Effector memory CD4-positive, alpha-beta T cell (primary cell): ENCODE data around the gene BDKRB2.

Experiments
- DNase-seq, 3 donors: peaks; one replicate each; pipeline ENCODE4 v3.0.0-alpha.2; 2020
- H3K27ac ChIP-seq: 2 replicates; pipeline ENCODE4 v1.7.0; 2013; ENCODE audit warnings: mild to moderate bottlenecking, low read length, moderate library complexity; ENCODE audit not compliant: insufficient read depth, poor library complexity, severe bottlenecking
- H3K27me3 ChIP-seq: replicated peaks from 2 replicates; pipeline ENCODE4 v1.7.0; 2013; ENCODE audit warnings: mild to moderate bottlenecking, low read length; ENCODE audit not compliant: insufficient read depth, control insufficient read depth, poor library complexity, severe bottlenecking
- H3K36me3 ChIP-seq: 2 replicates; pipeline ENCODE4 v1.7.0; 2013; ENCODE audit warnings: mild to moderate bottlenecking, low read length, moderate library complexity; ENCODE audit not compliant: control insufficient read depth, insufficient read depth
- H3K4me1 ChIP-seq: 2 replicates; pipeline ENCODE4 v1.7.0; 2013; ENCODE audit warnings: low read length, mild to moderate bottlenecking; ENCODE audit not compliant: control insufficient read depth, insufficient read depth, poor library complexity, severe bottlenecking
- H3K4me3 ChIP-seq: 2 replicates; pipeline ENCODE4 v1.7.0; 2013; ENCODE audit warnings: low read length, low read depth, mild to moderate bottlenecking; ENCODE audit not compliant: insufficient read depth, poor library complexity, severe bottlenecking
- H3K9me3 ChIP-seq: 2 replicates; pipeline ENCODE4 v1.7.0; 2013; ENCODE audit warnings: mild to moderate bottlenecking, low read length, moderate library complexity; ENCODE audit not compliant: control insufficient read depth

BDKRB2 gene

DNA sequence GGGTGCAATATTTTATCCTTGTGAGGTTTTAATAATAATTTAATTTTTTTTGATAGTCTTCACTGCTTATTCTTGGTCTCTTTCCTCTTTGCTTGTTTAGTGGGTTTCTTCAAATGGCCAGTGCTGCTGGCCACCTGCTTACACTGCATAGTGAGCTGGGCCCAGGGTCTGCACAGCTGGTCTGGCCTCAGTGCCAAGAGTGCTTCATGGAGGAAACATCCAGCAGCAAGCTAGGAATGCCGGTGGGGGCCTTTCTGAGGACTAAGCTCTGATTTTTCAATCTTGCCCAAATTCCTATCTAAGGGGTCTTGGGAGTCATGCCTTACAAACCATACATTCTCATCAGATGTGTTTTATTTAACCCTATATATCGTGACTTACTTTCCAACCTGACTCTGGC lies 13.3 kb upstream of the BDKRB2 start:
- no peak for DNase-seq
- Histone ChIP-seq H3K9me3 (no peaks in the 10 kb centered on the region), H3K4me3 (no peak overlapping the region), H3K27me3 (no peaks in the 10 kb centered on the region), H3K36me3 (no peaks in the 10 kb centered on the region), H3K27ac (no peak overlapping the region), H3K4me1 (no peaks in the 10 kb centered on the region)

DNA sequence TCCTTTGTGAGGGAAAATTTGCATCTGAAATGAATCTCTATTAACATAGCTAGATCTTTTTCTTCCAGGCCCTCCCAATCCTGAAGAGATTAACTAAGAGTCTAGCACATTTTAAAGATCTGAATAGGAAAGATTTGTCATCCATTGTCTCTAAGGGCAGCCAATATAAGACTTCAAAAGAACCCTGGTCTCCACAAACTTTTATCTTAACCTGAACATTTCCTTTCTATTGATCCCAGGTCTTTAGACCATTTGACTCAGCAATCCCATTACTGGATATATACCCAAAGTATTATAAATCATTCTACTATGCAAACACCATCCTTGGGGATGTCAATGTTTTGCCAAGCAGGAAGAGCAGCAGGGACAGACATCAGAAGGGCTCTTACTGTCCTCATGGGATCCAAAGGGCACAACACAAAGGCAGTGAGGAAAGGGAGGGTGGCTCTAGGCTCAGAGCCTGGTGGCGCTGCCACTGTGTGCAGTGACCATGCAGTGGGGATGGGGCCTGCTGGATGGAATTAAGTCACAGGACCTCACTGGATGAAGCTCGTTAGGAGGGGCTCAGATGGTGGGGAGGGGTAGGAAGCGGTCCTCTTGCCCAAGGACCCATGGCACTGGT lies 12.7 kb upstream of the BDKRB2 start:
- Histone ChIP-seq H3K9me3 (no peaks in the 10 kb centered on the region), H3K27me3 (no peaks in the 10 kb centered on the region), H3K4me3 (no peak overlapping the region), H3K27ac (no peak overlapping the region), H3K36me3 (no peaks in the 10 kb centered on the region), H3K4me1 (no peaks in the 10 kb centered on the region)
- no peak for DNase-seq

DNA sequence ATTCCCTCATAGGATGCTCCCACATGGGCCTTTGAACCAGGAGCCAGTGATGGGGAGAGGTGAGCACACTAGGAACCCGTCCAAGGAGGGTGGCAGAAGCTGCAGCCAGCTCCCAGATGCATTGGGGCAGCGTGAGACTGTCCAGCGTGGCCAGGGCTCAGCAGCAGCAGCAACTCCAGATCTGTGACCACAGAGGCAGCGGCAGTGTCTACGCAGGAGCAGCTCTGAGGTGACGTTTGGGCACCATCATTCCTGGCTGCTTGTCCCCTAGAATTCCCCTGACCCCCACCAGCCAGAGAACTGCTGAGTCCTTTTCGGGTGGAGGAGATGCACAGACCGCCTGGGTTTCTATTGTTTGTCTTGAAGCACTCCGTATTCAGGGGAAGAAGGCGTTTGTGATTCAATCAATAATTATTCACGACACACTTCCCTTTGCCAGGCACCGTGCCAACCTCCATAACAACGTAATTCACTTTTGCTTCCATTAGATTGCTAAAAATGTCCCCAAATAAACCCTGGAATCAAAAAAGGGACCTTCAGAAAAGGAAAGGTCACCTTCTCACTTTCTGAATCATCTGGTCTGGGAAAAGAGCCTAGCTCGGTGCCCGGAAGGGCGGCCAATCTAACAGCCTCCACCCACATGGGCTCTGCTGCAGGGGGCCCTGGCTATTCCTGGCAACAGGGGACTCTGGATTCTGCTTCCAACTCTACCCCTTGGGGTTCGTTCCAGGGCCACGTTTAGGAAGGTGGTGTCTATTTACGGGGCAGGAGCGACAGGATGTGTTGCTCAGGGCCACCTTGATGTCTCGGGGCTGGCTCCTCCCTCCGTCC lies 11.4 kb upstream of the BDKRB2 start:
- H3K4me3 ChIP-seq: no peak overlapping the region
- DNase-seq: no peak
- H3K27me3 ChIP-seq: no peaks in the 10 kb centered on the region
- H3K27ac ChIP-seq: no peak overlapping the region
- H3K4me1 ChIP-seq: no peaks in the 10 kb centered on the region
- H3K9me3 ChIP-seq: no peaks in the 10 kb centered on the region
- H3K36me3 ChIP-seq: no peaks in the 10 kb centered on the region

DNA sequence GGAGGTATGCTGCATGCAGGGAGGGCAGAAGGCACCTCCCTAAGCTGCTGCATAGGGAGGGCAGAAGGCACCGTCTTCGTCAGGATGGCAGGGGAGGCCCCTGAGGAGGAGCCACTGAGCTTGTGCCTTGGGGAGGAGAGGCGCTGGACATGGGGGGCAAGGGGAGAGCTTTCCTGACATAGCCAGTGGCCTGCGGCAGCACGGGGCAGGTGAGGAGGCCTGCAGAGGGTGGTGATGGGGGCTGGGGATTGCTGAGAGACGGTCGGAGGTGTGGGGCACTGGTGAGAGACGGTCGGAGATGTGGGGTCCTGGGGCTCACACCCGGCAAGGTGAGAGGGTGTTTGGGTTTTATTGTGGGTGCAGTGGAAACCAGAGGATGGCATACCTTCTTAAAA lies 10.4 kb upstream of the BDKRB2 start:
- Histone ChIP-seq H3K36me3 (no peaks in the 10 kb centered on the region), H3K27ac (no peak overlapping the region), H3K4me1 (no peaks in the 10 kb centered on the region), H3K4me3 (no peak overlapping the region), H3K27me3 (no peaks in the 10 kb centered on the region), H3K9me3 (no peaks in the 10 kb centered on the region)
- DNase-seq: no peak

DNA sequence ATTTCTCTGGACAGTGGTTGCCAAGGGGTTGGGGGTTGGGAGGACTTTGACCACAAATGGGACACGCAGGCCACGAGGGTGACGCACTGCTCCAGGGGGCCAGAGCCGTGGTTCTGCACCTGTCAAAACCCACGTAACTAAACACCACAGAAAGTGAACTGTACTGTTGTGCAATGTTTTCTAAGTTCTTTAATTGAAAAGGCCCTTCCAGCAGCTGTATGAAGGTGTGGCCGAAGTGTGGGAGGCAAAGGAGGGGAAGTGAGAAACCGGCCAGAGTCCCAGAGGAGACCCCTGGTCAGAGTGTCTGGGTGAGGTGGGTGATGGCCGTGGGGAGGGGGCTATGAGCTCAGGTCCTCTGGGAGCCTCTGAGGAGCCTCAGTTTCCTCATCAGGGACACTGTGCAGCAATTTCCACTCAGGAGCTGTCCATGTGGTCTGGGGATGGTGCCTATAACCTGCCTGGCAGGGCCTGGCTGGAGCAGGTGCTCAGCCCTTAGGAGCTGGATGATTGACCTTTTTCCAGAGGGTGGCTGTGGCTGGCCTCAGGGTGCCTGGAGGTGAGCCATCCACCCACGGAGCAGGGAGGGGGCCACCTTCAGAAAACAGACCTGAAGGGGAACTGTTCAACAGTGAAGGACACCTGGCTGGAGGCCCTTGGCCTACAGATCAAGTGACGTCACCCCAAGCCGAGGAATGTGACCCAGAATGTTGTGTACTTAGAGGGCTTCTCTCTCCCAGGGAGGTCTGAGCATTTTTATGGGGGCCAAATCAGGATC lies 9.8 kb upstream of the BDKRB2 start:
- Histone ChIP-seq H3K27me3 (no peaks in the 10 kb centered on the region), H3K4me1 (no peaks in the 10 kb centered on the region), H3K27ac (no peak overlapping the region), H3K9me3 (no peaks in the 10 kb centered on the region), H3K4me3 (no peak overlapping the region), H3K36me3 (no peaks in the 10 kb centered on the region)
- DNase-seq: no peak

DNA sequence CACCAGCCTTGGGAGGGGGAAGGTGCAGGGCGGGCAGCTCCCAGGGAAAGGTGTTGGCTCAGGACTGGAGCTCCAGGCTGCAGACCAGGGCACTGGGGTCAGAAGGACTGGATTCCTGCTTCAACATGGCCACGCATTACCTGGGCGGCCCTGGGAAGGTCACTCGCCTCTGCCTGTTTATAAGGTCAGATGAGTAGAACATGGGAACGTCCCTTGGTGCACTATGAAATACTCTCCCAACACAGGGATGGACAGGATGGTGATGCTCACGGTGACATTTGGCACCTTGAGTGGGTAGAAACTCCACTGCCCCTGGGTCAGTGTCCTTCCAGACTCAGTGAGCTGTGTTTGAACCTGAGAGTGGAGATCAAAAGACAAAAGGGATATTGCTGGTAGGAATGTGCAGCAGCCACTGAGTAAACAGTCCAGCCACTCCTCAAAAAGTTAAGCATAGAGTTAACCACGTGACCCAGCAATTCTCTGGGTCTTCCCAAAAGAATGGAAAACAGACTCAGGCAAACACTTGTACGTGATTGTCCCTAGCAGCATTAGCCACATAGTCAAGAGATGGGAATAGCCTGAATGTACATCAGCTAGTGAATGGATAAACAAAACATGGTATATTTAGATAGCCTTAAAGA lies 9.1 kb upstream of the BDKRB2 start:
- Histone ChIP-seq H3K27me3 (no peaks in the 10 kb centered on the region), H3K4me3 (no peak overlapping the region), H3K27ac (no peak overlapping the region), H3K9me3 (no peaks in the 10 kb centered on the region), H3K4me1 (no peaks in the 10 kb centered on the region), H3K36me3 (no peaks in the 10 kb centered on the region)
- no peak for DNase-seq

DNA sequence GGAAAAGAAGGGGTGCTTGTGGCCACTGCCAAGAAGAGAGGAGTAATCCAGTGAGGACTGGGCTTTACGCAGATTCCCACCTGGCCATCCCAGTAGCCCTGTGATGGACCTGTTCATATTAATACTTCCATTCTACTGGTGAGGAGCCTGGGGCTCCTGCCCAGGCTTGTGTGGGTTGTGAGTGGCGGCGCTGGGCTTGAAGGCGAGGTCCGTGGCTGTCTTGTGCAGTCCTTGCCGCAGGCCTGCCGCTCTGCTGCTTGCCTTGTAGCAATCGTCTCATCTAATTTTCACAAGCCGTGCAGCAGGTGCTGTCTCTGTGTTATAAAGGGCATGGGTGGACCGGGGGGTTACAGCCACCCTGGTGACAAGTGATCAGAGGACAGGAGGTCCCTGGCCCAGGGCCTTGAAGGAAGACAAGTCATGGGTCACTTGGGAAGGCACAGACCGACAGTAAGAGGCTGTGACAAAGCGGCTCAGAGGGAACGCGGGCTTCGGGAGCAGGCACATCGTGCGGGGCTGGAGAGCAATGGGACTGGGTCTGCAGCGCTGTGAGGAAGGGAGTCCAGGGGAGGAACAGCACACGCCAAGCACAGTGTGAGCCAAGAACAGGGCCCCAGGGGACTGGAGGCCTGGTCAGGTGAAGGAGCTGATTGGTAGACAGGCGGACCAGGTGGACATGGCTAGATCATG lies 7.3 kb upstream of the BDKRB2 start:
- Histone ChIP-seq H3K27ac (no peak overlapping the region), H3K9me3 (no peaks in the 10 kb centered on the region), H3K4me1 (no peaks in the 10 kb centered on the region), H3K27me3 (no peaks in the 10 kb centered on the region), H3K4me3 (no peak overlapping the region), H3K36me3 (no peaks in the 10 kb centered on the region)
- DNase-seq: no peak

DNA sequence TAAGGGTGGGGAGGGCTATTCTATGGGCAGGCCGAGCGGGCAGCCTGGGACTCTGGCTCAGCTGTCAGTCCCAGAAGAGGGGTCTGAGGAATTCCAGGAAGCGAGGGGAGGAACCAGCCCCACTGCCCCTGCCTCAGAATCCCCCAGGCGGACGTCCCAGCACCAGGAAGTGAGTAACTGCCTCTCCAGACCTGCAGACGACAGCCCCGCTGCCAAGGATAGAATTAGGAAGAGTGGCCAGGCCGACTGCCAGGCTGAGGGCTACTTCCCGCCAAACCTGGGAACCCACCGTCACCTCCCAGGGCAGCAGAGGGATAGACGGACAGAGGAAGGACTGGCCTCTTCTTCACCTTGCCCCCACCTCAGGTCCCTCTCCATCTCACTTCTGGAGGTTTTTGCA lies 6.7 kb upstream of the BDKRB2 start:
- Histone ChIP-seq H3K36me3 (no peaks in the 10 kb centered on the region), H3K27ac (no peak overlapping the region), H3K4me3 (no peak overlapping the region), H3K9me3 (no peaks in the 10 kb centered on the region), H3K4me1 (no peaks in the 10 kb centered on the region), H3K27me3 (no peaks in the 10 kb centered on the region)
- no peak for DNase-seq

DNA sequence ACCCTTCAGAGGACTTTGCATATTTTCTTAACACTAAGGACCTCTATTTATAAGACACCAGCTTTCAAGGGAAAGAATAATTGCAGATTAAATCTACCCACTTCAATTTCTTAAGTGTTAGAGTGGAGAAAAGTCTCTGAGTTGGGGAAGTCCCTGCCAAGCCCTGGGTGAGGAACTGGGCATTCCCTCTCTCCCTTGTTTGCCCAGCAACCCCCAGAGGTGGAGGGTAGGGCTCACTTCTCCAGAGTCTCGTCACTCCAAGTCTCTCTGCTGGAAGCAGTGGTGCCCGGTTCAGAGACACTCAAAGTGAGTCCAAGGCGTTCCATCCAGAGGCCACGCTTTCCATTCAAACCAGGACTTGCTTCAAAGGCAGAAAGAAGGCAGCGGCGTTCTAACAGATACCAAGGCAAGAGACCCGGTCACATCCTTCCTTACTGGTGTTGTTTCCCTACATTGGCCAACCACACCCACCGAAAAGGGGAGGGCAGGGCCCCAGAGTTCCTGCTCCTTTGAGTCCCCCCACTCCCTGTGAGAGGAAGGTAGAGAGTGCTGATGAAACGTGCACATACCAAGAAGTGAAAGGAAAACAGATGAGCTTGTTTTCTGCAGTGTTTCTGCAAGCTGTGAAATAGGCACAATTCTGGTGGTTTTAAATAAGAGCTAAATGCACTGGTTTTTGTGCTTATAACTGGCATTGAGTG lies 6.1 kb upstream of the BDKRB2 start:
- no peak for DNase-seq
- Histone ChIP-seq H3K4me3 (no peak overlapping the region), H3K27ac (no peak overlapping the region)

More for the DNA sequence above, 6.1 kb upstream of the BDKRB2 start:
- H3K27me3 ChIP-seq: no peaks in the 10 kb centered on the region
- no peaks in the 10 kb centered on the region for H3K4me1 ChIP-seq
- H3K36me3 ChIP-seq: no peaks in the 10 kb centered on the region
- no peaks in the 10 kb centered on the region for H3K9me3 ChIP-seq
